Neuronal stem cell (in vitro differentiated cells): Measurements from ENCODE around the gene TPSD1.
"Not testable (repeated sequence)": the region's sequence is repeated elsewhere in the genome, so short reads cannot be mapped to it uniquely, and the experiment has no call there.

Experiments used
- DNase-seq: peaks from one replicate; pipeline ENCODE4 v3.0.0-alpha.2; 2013; ENCODE audit warnings: low spot score
- H2AFZ ChIP-seq: one replicate; pipeline ENCODE4 v1.6.1; 2013; ENCODE audit warnings: mild to moderate bottlenecking, low read length, inconsistent platforms
- H2AK5ac ChIP-seq: 2 replicates; pipeline ENCODE4 v1.6.1; 2013; ENCODE audit warnings: low read depth, mild to moderate bottlenecking, inconsistent platforms, low read length, moderate library complexity, mixed read lengths
- H2BK120ac ChIP-seq: 2 replicates; pipeline ENCODE4 v1.6.1; 2013; ENCODE audit warnings: low read depth, mild to moderate bottlenecking, inconsistent platforms, low read length, moderate library complexity, mixed read lengths
- H2BK12ac ChIP-seq: one replicate; pipeline ENCODE4 v1.6.1; 2013; ENCODE audit warnings: low read length, inconsistent platforms
- H2BK15ac ChIP-seq: 2 replicates; pipeline ENCODE4 v1.6.1; 2013; ENCODE audit warnings: mild to moderate bottlenecking, low read length, inconsistent platforms, mixed read lengths
- H2BK5ac ChIP-seq: one replicate; pipeline ENCODE4 v1.6.1; 2013; ENCODE audit warnings: inconsistent platforms, mild to moderate bottlenecking, low read length, moderate library complexity
- H3K14ac ChIP-seq: one replicate; pipeline ENCODE4 v1.6.1; 2013; ENCODE audit warnings: low read length, inconsistent platforms
- H3K18ac ChIP-seq: 2 replicates; pipeline ENCODE4 v1.6.1; 2013; ENCODE audit warnings: low read length, inconsistent platforms
- H3K23ac ChIP-seq: 2 replicates; pipeline ENCODE4 v1.6.1; 2013; ENCODE audit warnings: low read depth, mild to moderate bottlenecking, mixed read lengths, low read length, inconsistent platforms; ENCODE audit not compliant: poor library complexity
- H3K27ac ChIP-seq: replicated peaks from 3 replicates; pipeline ENCODE4 v1.5.1; 2013; ENCODE audit warnings: low read length, inconsistent platforms
- H3K27me3 ChIP-seq, 3 experiments: 2 replicates each; pipeline ENCODE4 v1.6.1; 2013; ENCODE audit warnings: low read length in 3 of 3, mild to moderate bottlenecking in 2 of 3, inconsistent platforms in 1 of 3, low read depth in 1 of 3, mixed read lengths in 1 of 3, moderate library complexity in 1 of 3; ENCODE audit not compliant: control insufficient read depth in 3 of 3, insufficient read depth in 3 of 3
- H3K36me3 ChIP-seq, 2 donors: replicated peaks in 1 of 2; 2 replicates each; pipeline ENCODE4 v1.6.1; 2013; ENCODE audit warnings: low read length in 2 of 2; ENCODE audit not compliant: control insufficient read depth in 2 of 2, insufficient read depth in 2 of 2
- H3K4ac ChIP-seq: 2 replicates; pipeline ENCODE4 v1.6.1; 2013; ENCODE audit warnings: inconsistent platforms, mild to moderate bottlenecking, low read length, moderate library complexity
- H3K4me1 ChIP-seq, 2 donors: 1 replicate in 1 of 2; 2 replicates in 1 of 2; pipeline ENCODE4 v1.6.1; 2013; ENCODE audit warnings: low read length in 2 of 2, low read depth in 1 of 2; ENCODE audit not compliant: control insufficient read depth in 2 of 2, insufficient read depth in 1 of 2
- H3K4me2 ChIP-seq: one replicate; pipeline ENCODE4 v1.6.1; 2013; ENCODE audit warnings: mild to moderate bottlenecking, low read length, inconsistent platforms; ENCODE audit not compliant: insufficient read depth, poor library complexity, severe bottlenecking
- H3K4me3 ChIP-seq, 2 donors: 2 replicates each; pipeline ENCODE4 v1.5.1; 2013; ENCODE audit warnings: low read length in 2 of 2, mild to moderate bottlenecking in 2 of 2, inconsistent platforms in 1 of 2, moderate library complexity in 1 of 2
- H3K79me1 ChIP-seq: one replicate; pipeline ENCODE4 v1.6.1; 2013; ENCODE audit warnings: low read depth, mild to moderate bottlenecking, inconsistent platforms, low read length, moderate library complexity
- H3K9ac ChIP-seq: one replicate; pipeline ENCODE4 v1.6.1; 2013; ENCODE audit warnings: mild to moderate bottlenecking, low read depth, low read length, inconsistent platforms; ENCODE audit not compliant: poor library complexity
- H3K9me3 ChIP-seq, 2 donors: replicated peaks in 1 of 2; 2 replicates each; pipeline versions ENCODE3 to v1.6.1; 2013; ENCODE audit warnings: low read length in 2 of 2, mild to moderate bottlenecking in 2 of 2, inconsistent platforms in 1 of 2, low read depth in 1 of 2, mixed read lengths in 1 of 2, moderate library complexity in 1 of 2; ENCODE audit not compliant: control insufficient read depth in 2 of 2, insufficient read depth in 1 of 2
- H4K8ac ChIP-seq: one replicate; pipeline ENCODE4 v1.6.1; 2013; ENCODE audit warnings: low read depth, mild to moderate bottlenecking, inconsistent platforms, low read length, moderate library complexity
- H4K91ac ChIP-seq: one replicate; pipeline ENCODE4 v1.6.1; 2013; ENCODE audit warnings: low read length, low read depth, mild to moderate bottlenecking, inconsistent platforms; ENCODE audit not compliant: poor library complexity
- WGBS, 2 donors: extraction: QIAGEN DNeasy Blood & Tissue Kit; methylation state at CpG; one replicate each; pipeline ENCODE4 v1.1.7; 2013; ENCODE audit warnings: missing lambda C conversion rate in 2 of 2, mixed read lengths in 1 of 2; ENCODE audit not compliant: insufficient read length in 2 of 2, insufficient replicate concordance in 1 of 2; ENCODE audit errors: extremely low coverage in 2 of 2; 5-methylcytosine and 5-hydroxymethylcytosine counted together

The TPSD1 gene

GRCh38 chr16:1231301-1231700 is 24.6 kb upstream of the TPSD1 start:
- H2BK12ac ChIP-seq, H3K9me3 ChIP-seq, H3K4me1 ChIP-seq, H4K91ac ChIP-seq, H2BK120ac ChIP-seq, H3K4me2 ChIP-seq, H3K4ac ChIP-seq, H4K8ac ChIP-seq, H2BK15ac ChIP-seq, H3K9ac ChIP-seq, H3K27me3 ChIP-seq, H2AFZ ChIP-seq, H3K4me3 ChIP-seq, H3K18ac ChIP-seq, H2BK5ac ChIP-seq, H3K36me3 ChIP-seq, H3K79me1 ChIP-seq, DNase-seq, H3K14ac ChIP-seq, H3K27ac ChIP-seq, H2AK5ac ChIP-seq, H3K23ac ChIP-seq: not testable (repeated sequence)
- no CpG with 5 or more reads among the region's 7 CpGs for WGBS, 2 donors

GRCh38 chr16:1232049-1232748 is 23.7 kb upstream of the TPSD1 start:
- not testable (repeated sequence) for H3K9ac ChIP-seq

GRCh38 chr16:1236659-1237058 is 19.2 kb upstream of the TPSD1 start:
- not testable (repeated sequence) for H3K14ac ChIP-seq, H2BK5ac ChIP-seq

More at GRCh38 chr16:1232049-1232748, 23.7 kb upstream of the TPSD1 start:
- DNase-seq, H2BK15ac ChIP-seq, H3K27ac ChIP-seq, H4K8ac ChIP-seq, H3K27me3 ChIP-seq, H3K79me1 ChIP-seq, H3K23ac ChIP-seq, H2AFZ ChIP-seq, H3K18ac ChIP-seq, H3K36me3 ChIP-seq, H3K4me3 ChIP-seq, H2BK12ac ChIP-seq, H2AK5ac ChIP-seq, H3K4me2 ChIP-seq, H3K9me3 ChIP-seq, H3K14ac ChIP-seq, H4K91ac ChIP-seq, H3K4me1 ChIP-seq, H2BK120ac ChIP-seq, H3K4ac ChIP-seq, H2BK5ac ChIP-seq: not testable (repeated sequence)
- no CpG with 5 or more reads among the region's 47 CpGs for WGBS, 2 donors

GRCh38 chr16:1237990-1238389 is 17.9 kb upstream of the TPSD1 start:
- no peak overlapping the region for H2AK5ac ChIP-seq
- H3K9me3 ChIP-seq: peaks cover 0 to 3% of the 10 kb centered on the region in 2 donors
- peaks cover 0 to 2% of the 10 kb centered on the region in 2 donors for H3K4me1 ChIP-seq
- H3K4ac ChIP-seq: no peak overlapping the region
- no peak for DNase-seq
- peak overlapping the region in 1 of 2 donors; percentile 73 for H3K4me3 ChIP-seq
- H3K4me2 ChIP-seq: no peak overlapping the region
- peaks cover 0 to 3% (median 0%) of the 10 kb centered on the region in 3 experiments for H3K27me3 ChIP-seq
- H3K14ac ChIP-seq: no peak overlapping the region
- H3K9ac ChIP-seq: peak overlapping the region; percentile 50
- H3K23ac ChIP-seq: peak overlapping the region; percentile 1
- no peak overlapping the region for H2BK15ac ChIP-seq
- H2BK12ac ChIP-seq: no peak overlapping the region
- no peak overlapping the region for H2BK5ac ChIP-seq
- WGBS, 2 donors: no CpG with 5 or more reads among the region's 9 CpGs
- no peak overlapping the region for H4K91ac ChIP-seq
- peak overlapping the region; percentile 70 for H4K8ac ChIP-seq
- H3K36me3 ChIP-seq: peaks cover 0 to 2% of the 10 kb centered on the region in 2 donors
- no peaks in the 10 kb centered on the region for H3K79me1 ChIP-seq
- H3K18ac ChIP-seq: no peak overlapping the region
- no peak overlapping the region for H2BK120ac ChIP-seq
- H3K27ac ChIP-seq: no peak overlapping the region
- H2AFZ ChIP-seq: no peak overlapping the region

More at GRCh38 chr16:1236659-1237058, 19.2 kb upstream of the TPSD1 start:
- not testable (repeated sequence) for H2AK5ac ChIP-seq, H3K4me3 ChIP-seq, H3K27ac ChIP-seq, H4K91ac ChIP-seq, DNase-seq, H3K18ac ChIP-seq, H2BK120ac ChIP-seq, H2AFZ ChIP-seq, H4K8ac ChIP-seq, H2BK12ac ChIP-seq, H3K9me3 ChIP-seq, H3K27me3 ChIP-seq, H3K79me1 ChIP-seq, H3K23ac ChIP-seq, H3K9ac ChIP-seq, H3K36me3 ChIP-seq, H3K4ac ChIP-seq, H3K4me1 ChIP-seq, H2BK15ac ChIP-seq, H3K4me2 ChIP-seq
- no CpG with 5 or more reads among the region's 29 CpGs for WGBS, 2 donors
